NOMO-1 treated with DMSO at 0.1 percent for 48 hours (cell line): ENCODE measurements around the gene CSNK1G2.

Experiments
- DNase-seq: peaks from one replicate; lab custom pipeline; 2025; ENCODE audit not compliant: unreplicated experiment; lab: John Stamatoyannopoulos, UW

CSNK1G2 gene

DNA sequence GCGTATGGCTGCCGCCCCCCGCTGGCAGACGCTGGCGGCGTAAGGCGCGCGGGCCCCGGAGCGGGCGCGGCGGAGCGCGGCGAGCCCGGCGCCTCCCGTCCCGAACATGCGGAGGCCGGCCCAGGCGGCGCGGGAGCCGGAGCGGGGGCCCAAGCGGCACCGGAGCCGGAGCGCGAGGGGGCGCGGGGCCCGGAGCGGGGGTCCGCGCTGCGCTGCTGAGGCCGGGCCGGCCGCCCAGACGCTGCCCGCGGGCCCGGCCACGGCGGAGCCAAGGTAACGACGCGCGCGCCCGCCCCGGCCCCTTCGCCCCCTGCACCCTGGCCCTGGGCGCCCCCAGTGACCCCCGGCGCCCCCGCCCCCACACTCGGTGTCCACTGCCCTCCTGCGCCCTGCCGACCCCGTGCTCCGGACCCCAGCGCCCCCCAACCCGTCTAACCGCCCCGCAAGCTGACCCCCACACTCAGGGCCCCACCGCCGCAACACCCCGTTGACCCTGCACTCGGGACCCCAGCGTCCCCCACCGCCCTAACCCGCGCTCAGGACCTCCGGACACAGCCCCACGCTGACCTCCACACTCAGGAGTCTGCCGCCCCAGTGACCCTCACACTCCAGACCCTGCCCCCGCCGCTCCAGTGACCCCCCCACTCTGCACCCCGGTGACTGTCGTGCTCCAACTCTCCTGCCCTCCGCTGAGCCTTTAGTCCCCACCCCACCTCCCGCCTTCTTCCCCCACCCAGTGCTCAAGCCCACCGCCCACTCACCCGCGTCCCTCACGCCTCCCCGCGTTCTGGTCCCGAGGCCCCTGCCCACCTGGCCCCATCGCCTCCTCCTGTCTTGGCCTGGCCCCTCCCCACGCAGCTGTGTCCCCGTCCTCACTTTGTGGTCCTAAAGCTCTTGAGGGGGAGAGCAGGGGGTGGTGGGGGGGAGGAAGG is at the start of gene CSNK1G2:
CSNK1G2 (plus strand) TSS at position 27 of the 932 bp plus-strand sequence. CDS start 28,601 bp downstream, outside the sequence.
- DNase-seq, result no peak

DNA sequence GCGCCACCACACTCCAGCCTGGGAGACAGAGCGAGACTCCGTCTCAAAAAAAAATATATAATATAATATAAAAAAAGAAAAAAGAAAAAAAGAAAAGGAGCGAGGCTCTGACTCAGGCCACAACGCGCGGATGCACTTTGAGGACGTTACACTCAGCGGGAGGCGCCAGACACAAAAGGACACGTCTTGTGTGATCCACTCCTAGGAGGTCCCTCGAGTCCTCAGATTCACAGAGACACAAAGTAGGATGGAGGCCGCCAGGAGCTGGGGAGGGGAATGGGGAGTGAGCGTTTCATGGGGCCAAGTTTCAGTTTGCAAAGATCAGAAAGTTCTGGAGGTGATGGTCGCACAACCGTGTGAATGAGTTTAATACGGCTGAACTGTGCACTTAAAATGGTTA is 47.2 kb upstream of the CSNK1G2 start:
- DNase-seq, result no peak

DNA sequence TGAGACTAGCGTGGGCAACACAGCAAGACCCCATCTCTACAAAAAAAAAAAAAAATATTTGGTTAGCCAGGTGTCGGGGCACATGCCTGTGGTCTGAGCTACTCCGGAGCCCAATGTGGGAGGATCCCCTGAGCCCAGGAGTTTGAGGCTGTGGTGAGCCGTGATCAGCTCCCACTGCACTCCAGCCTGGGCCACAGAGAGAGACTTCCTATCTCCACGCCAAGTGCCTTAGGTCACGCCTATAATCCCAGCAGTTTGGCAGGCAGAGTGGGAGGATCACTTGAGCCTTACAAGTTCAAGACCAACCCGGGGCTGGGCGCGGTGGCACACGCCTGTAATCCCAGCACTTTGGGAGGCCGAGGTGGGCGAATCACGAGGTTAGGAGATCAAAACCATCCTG is 44.5 kb upstream of the CSNK1G2 start:
- DNase-seq, result no peak

DNA sequence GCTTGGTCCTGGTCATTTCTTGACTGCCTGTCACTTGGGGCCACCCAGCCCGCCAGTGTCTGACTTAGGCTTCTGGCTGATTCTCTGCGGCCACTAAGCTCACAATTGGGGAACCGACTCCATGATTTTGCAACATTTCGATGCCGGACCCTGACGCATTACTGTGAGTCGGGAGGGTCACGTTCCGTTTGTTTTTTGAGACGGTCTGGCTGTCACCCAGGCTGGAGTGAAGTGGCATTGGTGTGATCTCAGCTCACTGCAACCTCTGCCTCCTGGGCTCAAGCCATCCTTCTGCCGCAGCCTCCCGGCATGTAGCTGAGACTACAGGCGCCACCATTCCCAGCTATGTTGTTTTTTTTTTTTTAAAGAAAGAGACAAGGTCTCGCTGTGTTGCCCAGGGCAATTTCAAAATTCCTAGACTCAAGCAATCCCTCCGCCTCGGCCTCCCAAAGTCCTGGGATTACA is 39.0 kb upstream of the CSNK1G2 start:
- peak; percentile 93 for DNase-seq

DNA sequence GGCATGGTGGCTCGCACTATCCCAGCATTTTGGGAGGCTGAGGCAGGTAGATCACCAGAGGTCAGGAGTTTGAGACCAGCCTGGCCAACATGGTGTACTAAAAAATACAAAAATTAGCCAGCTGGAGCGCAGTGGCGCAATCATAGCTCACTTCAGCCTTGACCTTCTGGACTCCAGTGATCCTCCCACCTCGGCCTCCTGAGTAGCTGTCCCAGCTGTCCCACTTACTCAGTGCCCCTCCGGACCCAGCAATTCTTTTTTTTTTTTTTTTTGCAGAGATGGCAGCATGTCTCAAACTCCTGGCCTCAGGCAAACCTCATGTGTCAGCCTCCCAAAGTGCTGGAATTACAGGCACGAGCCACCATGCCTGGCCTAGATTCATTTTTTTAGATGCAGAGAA is 38.0 kb upstream of the CSNK1G2 start:
- no peak for DNase-seq

DNA sequence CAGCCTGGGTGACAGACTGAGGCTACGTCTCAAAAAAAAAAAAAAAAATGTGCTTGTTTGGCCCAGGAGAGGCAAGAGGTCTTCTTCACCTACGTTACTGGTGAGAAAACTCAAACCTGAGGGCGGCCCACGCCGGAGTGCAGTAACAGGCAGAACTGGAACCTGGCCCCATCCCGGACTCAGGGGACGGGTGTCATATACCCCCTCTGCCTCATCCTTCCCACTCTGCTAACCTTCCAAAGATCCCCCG is 36.2 kb upstream of the CSNK1G2 start:
- no peak for DNase-seq

DNA sequence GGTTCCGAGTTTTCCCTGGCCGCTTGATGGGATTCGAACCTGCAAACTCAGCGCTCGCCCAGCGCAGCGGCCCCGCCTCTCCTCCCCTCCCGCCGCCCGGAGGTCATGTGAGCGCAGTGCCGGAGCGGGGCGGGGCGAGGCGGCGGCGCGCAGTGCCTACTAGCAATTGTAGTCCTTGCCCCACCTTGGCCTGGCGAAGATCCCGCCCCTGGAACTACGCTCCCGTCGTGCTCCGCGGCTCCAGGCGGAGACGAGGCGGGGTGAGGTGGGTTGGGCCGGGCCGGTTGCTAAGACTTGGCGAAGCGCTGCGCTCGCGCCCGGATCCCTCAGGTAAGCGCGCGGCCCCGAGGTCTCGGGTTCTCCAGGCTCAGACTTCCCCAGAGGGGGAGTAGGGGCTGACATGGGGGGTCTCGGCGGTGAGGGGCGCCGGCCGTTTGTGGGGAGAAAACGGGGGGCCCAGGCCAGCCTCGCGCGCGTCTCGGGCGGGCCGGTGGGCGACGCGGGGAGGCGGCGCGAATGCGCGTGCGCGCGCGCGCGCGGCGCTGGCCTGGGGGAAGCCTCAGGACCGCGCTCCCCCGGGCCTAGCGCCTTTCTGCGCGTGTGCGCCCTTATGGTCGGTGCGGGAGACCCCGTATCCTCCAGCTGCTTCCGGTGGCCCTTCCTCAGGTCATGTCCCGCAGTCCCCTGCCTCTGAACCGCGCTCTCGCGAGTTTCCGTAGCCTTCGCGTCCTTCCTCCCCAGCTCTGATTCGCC is 35.7 kb upstream of the CSNK1G2 start, which contains the start of the genes ADAT3 and SCAMP4:
ADAT3 (plus strand) TSS at position 290 of the 753 bp plus-strand sequence. CDS start 6,649 bp downstream, outside the sequence.
SCAMP4 (plus strand) TSS at position 290 of the 753 bp plus-strand sequence. CDS start 9,621 bp downstream, outside the sequence.
- peak; percentile 98 for DNase-seq

DNA sequence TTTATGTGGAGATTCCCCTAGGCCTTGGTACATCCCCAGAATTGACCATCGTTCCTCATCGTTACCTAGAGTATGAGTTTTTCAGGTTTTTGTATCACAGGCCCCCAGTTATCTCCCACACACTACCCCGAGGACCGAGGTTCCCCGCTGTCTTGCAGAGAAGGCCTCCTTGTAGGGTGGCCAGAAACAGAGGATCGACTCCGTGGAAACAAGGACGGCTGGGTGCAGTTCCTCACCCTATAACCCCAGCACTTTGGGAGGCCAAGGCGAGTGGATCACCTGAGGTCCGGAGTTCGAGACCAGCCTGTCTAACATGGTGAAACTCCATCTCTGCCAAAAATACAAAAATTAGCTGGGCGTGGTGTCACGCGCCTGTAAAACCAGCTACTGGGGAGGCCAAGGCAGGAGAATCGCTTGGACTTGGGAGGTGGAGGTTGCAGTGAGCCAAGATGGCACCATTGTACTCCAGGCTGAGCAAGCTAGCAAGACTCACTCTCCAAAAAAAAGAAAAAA is 35.1 kb upstream of the CSNK1G2 start:
- no peak for DNase-seq

DNA sequence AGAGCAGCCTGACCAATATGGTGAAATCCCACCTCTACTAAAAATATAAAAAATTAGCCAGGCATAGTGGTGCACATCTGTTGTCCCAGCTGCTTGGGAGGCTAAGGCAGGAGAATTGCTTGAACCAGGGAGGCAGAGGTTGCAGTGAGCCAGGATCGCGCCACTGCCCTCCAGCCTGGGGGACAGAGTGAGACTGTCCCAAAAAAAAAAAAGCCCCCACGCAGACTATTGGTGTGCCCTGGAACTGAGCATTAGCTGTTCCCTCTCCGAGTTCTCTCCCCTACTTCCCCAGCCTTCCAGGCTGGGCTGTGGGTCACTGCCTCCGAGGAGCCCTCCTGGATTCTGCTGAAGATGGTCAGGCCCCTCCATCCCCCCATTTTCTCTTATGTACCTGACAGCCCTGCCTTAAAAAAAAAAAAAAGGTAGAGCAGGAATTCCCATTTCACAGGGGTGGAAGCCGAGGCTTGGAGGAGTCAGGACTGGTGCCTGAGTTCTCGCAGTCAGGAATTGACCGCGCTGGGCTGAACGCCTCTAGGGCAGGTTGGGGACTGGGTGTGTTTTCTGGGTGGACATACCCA is 33.9 kb upstream of the CSNK1G2 start:
- no peak for DNase-seq

DNA sequence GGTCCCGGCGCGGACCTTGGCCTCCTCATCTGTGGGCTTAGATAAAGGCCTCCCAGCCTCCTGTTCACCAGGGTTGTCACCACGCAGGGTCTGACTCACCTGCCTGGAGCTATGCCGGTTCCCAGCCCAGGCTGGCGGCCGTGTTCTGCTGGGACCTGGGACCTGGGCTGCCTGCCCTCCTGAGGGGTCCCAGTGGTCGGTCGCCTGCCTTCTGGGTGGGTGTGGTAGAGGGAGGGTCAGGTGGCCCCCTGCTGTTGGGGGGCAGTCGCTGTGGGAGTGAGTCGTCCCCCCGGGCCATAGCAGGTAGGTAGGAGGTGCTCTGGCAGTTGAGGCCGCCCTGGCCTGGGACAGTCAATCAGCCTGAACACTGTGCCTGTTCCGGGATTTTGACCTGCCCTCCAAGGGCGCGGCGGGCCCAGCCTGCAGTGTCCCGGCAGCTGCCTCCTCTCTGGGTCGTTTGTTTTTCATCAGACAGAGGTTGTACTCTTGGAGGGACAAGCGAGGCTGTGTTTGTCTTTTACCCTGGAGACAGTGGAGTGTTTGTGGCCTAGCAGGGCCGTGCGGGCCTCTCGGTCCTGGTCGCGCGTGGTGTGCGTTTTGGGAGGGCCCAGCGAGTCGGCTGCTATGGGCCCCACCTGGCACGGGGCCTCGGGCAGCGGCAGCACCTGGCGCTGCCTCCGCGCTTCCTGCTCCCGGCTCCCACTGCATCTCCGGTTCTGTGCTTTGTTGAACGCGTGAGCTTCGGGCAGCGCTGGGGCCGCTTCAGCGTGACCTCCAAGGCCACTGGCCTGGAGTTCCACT is 33.2 kb upstream of the CSNK1G2 start:
- DNase-seq, result no peak

DNA sequence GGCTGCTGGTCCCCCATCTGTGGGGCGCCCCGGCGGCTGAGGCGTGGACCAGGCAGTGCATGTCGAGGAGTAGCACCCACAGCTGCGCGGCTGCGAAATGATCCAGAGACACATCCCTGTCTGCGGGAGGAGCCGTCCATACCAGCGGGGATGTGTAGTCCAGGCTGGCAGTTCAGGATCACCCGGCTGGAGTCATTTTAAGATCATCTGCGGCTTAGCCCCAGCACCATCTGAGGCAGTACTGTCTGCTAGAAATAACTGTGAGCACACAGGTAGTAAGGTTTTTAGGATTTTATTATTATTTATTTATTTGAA is 32.7 kb upstream of the CSNK1G2 start:
- no peak for DNase-seq

DNA sequence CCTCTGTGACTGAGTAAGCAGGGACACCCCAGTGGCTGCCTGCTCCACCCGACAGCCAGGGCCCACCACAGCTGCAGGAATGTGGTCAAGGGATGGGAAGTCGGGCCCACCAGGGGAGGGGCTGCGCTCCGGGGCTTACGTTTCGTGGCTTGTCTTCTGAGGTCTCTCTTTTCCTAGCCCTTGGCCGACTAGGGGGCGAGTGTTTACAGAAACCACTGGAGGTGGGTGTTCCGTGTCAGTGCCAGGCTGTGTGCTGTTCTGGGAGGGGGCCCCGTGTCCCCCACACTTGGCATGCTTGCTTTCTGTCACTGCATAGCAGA is 31.3 kb upstream of the CSNK1G2 start:
- no peak for DNase-seq

DNA sequence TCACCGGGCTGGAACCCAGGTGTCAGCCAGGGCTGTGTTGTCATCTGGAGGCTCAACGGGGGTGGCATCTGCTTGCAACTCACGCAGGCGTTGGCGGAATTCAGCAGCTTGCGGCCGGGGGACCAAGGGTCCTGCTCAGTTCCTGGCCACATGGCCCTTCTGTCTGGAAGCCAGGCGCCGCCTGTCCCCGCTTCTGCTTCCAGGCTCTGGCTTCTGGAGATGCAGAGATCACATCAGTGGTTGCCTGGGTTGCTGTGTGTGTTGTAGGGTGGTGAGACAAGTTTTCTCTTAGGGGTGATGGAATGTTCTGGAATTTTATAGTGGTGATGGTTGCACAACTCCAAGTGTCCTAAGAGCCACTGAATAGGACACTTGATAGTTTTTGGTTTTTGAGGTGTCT is 30.8 kb upstream of the CSNK1G2 start:
- no peak for DNase-seq

DNA sequence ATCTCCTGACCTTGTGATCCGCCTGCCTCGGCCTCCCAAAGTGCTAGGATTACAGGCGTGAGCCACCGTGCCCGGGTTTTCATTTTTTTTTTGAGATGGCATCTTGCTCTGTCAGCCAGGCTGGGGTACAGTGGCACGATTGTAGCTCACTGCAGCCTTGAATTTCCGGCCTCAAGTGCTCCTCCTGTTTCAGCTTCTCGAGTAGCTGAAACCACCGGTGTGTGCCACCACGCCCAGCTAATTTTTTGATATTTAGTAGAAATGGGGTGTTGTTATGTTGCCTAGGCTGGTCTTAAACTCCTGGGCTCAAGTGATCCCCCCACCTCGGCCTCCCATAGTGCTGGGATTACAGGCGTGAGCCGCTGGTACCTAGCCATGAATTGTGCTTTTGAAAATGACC is 29.9 kb upstream of the CSNK1G2 start:
- no peak for DNase-seq

DNA sequence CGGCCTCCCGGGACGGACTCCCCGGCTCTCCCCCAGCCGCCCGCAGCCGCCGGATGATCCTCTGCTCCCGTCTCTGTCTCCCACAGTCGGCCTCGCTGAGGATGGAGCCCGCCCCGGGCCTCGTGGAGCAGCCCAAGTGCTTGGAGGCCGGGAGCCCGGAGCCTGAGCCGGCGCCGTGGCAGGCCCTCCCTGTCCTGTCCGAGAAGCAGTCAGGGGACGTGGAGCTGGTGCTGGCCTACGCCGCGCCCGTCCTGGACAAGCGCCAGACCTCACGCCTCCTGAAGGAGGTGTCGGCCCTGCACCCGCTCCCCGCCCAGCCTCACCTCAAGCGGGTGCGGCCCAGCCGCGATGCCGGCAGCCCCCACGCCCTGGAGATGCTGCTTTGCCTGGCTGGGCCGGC is 29.0 kb upstream of the CSNK1G2 start:
- DNase-seq, result no peak

DNA sequence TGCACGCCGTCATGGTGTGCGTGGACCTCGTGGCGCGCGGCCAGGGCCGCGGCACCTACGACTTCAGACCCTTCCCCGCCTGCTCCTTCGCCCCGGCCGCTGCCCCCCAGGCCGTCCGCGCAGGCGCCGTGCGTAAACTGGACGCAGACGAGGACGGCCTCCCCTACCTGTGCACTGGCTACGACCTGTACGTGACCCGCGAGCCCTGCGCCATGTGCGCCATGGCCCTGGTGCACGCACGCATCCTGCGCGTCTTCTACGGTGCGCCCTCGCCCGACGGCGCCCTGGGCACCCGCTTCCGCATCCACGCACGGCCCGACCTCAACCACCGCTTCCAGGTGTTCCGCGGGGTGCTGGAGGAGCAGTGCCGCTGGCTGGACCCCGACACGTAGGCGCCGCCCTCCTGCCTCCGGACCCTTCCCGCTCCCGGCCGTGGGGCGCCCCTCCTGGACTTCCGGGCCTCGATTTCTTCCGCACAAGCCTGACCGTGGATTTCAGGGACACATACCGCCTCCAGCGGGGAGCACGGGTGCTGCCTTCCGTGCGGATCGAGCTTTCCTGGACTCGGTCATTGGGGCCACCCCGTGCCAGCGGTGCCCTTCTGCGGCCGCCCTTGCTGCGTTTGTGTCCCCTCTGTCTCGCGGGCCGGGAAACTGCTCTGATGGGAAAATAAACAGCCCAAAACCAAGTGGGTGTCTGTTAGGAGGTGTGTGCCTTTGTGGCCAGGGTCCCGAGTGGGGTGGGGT is 28.0 kb upstream of the CSNK1G2 start:
- no peak for DNase-seq

DNA sequence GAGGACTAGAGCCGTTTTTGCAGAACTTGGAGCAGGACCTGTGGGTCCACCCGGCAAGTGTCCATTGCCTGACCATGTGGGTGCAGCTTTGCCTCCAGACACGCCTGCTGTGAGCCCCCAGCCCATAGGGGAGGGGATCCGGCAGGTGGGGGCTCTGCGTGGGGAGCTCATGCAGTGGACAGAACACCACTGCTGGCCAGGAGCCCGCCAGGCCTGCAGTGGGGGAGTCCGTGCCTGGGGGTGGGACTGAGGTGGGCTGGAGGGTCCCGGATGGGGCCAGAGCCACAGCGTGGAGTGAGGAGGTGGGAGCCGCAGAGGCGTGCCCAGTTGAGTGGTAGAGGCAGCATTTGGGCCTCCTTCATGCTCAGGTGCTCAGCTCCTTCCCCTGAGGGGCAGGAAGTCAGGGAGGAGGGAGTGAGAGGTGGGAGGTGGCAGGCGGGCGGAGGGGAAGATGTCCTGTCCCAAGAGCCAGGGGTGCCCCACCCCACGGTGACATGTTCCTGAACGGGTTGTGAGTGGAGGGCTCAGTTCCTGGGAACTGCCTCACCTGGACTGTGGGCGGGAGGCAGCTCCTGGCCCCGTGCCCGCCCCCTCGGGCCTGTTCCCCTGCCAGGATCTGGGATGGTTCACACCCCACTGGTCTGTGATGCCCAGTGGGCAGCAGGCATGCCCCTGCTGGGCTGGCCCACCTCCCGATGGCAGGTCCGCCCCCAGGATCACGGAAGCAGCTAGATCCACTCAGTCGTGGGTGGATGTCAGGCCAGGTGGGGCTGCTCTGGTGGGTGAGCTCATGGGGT is 27.0 kb upstream of the CSNK1G2 start:
- no peak for DNase-seq

DNA sequence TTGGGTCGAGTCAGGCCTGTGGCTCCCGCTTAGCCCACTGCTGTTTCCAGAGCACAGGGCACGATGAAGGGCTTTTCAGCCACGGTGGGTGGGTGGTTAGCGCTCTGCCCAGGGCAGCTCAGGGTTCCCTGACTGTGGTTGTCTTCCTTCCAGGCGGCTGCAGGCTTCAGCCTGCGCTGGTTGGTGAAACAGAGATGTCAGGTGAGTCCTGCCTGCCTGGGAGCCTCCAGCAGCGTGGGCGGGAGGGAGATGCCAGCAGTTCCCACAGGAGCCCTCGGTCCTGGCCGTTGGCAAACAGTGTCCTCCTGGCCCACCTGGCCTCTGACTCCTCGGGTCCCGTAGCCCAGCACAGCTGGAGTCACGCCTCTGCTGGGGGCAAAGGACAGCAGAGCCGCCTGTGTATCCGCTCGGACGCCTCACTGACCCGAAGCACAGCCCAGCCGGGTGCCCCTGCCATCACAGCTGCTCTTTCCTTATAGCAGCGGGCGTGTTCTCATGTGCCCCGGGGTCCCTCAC is 26.1 kb upstream of the CSNK1G2 start:
- no peak for DNase-seq

DNA sequence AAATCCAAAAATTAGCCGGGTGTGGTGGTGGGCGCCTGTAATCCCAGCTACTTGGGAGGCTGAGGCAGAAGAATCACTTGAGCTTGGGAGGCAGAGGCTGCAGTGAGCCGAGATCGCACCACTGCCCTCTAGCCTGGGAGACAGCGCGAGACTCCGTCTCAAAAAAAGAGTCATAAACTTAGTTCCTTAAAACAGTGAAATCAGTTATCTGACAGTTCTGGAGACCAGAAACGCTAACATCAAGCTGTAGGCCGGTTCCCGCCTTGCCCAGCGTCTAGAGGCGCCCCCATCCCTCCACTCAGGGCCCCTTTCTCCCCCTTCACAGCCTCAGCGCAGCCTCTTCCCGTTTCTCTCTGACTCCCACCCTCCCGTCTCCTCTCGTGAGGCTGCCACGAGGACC is 23.8 kb upstream of the CSNK1G2 start:
- DNase-seq, result peak; percentile 29
